Umbilical cord (tissue), 2 donors: Measurements from ENCODE around the gene RBM4. TPM values are rescaled to one million over a fixed set of nuclear protein-coding genes. Genes with fewer than 3 reads are reported as not detected.
"Not testable (repeated sequence)": the region's sequence is repeated elsewhere in the genome, so short reads cannot be mapped to it uniquely, and the experiment has no call there.

Experiments used
- DNase-seq: peaks from one replicate; pipeline ENCODE4 v3.0.0-alpha.2; 2015; ENCODE audit warnings: low spot score
- total RNA-seq: library from RNA; depleted of rRNA; stranded (reverse); fragments of >200 nt; gene quantifications from one replicate; pipeline ENCODE4 v1.2.3, GENCODE V29; 2014; ENCODE audit warnings: low replicate concordance; ENCODE audit not compliant: insufficient read depth

RBM4 gene
- total RNA-seq, 1 donor from 2014 or later = 64.3 TPM

- peak; percentile 100 for DNase-seq
These were observed 21.9 kb upstream of the RBM4 start, which contains the start of gene RBM14 for GRCh38 chr11:66616379-66617154. Gene RBM14, plus strand, starts transcription at chr11:66616630. Its CDS starts 91 bp downstream, at chr11:66616721.

DNA sequence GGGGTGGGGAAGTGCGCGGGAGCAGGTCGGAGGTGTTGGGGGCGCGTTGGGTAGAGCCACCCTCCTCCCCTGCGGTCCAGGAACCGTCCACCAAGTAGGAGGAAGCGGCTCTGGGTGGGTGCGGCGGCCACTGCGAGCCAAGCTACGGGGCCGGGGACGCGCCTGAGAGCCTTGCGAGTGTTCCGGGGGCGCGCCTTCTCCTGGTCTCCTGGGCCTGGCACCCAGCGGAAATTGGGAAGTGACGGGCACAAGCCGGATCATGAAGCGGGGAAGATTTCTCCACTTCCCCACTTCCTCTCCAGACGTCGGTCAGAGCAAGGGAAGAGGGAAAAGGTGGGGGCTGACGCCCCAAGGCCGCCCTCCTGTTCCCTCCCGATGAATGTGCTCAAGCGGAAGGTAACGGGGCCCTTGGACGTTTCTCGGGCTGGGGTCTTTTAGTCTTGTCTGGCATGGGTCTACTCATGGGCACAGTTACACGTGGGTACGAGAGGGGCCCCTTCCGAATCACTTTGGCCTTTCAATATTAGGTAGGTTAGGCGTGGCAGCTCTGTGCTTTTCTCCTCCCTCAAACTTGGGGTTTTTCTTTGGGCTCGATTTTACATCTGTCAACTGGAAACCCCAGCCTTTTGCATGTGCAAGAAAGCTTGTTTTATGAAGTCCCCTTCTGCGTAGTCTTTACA, 21.2 kb upstream of the RBM4 start:
- DNase-seq = no peak

GRCh38 chr11:66619080-66619554, 19.4 kb upstream of the RBM4 start:
- peak; percentile 97 for DNase-seq

DNA sequence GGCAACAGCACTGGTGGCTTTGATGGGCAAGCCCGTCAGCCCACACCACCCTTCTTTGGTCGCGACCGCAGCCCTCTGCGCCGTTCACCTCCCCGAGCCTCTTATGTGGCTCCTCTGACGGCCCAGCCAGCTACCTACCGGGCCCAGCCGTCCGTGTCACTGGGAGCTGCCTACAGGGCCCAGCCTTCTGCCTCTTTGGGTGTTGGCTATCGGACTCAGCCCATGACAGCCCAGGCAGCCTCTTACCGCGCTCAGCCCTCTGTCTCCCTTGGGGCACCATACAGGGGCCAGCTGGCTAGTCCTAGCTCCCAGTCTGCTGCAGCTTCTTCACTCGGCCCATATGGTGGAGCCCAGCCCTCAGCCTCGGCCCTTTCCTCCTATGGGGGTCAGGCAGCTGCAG, 14.1 kb upstream of the RBM4 start:
- DNase-seq = no peak

DNA sequence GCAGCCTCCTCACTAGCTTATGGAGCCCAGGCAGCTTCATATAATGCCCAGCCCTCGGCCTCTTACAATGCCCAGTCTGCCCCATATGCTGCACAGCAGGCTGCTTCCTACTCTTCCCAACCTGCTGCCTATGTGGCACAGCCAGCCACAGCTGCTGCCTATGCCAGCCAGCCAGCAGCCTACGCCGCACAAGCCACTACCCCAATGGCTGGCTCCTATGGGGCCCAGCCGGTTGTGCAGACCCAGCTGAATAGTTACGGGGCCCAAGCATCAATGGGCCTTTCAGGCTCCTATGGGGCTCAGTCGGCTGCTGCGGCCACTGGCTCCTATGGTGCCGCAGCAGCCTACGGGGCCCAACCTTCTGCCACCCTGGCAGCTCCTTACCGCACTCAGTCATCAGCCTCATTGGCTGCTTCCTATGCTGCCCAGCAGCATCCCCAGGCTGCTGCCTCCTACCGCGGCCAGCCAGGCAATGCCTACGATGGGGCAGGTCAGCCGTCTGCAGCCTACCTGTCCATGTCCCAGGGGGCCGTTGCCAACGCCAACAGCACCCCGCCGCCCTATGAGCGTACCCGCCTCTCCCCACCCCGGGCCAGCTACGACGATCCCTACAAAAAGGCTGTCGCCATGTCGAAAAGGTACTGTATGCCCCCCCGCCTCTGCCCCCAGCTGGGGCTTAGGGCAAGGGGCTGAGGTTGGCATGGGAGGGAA, 13.3 kb upstream of the RBM4 start:
- no peak for DNase-seq

- no peak for DNase-seq
These were observed 12.8 kb upstream of the RBM4 start for GRCh38 chr11:66625752-66626149.

DNA sequence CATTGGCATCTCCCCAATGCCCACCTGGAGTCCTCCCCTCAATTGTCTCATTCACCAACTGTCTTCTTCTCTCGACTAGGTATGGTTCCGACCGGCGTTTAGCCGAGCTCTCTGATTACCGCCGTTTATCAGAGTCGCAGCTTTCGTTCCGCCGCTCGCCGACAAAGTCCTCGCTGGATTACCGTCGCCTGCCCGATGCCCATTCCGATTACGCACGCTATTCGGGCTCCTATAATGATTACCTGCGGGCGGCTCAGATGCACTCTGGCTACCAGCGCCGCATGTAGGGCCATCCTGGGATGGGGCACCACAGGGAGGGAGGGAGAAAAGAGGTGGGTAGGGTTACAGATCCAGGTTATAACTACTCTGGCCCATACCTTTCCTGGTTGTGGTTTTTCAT, 12.1 kb upstream of the RBM4 start:
- no peak for DNase-seq

DNA sequence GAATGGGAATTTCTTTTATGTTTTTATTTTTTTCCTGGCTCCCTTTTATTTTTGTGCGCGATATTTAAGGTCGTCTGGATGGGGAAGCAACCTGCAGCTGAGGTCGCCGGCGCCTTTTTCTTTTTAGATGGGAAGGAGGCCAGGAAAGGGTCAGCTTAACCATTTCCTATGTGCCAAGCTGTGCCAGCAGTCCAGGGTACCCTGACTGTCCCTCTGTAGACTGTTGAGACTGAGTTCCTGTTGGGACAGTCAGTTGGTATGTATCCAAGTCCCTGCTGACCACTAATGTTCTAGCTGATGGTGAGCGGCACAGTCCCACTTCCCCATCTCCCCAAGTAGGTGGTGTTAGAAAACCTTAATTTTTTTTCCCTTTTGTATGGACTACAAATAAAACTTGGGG, 11.6 kb upstream of the RBM4 start:
- no peak for DNase-seq

DNA sequence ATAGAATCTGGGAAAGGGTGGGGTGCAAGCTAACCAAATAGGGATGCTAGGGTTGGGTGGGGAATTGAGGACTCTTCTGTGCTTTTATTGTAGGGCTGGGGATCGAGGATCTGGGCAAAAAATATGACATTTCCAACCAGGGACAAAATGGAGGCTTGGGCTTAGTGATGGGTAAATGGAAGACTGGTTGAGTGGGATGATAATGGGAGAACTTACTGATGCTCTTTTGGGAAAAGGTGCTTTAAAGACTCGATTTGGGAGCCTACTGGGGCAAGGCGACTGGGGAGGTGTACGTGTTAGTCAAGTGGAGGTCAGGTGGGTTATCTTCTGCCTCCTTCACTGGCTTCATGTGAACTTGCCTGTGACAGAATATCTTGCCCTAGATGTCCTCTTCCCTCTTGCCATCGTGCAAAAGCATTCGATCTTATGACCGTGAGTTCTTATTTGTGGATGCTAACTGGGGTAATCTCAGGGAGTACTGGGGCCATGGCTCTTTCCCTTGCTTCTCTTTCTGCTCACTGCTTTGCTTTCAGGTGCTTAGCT, 10.4 kb upstream of the RBM4 start:
- no peak for DNase-seq

GRCh38 chr11:66629356-66629755, 9.1 kb upstream of the RBM4 start:
- DNase-seq = no peak

DNA sequence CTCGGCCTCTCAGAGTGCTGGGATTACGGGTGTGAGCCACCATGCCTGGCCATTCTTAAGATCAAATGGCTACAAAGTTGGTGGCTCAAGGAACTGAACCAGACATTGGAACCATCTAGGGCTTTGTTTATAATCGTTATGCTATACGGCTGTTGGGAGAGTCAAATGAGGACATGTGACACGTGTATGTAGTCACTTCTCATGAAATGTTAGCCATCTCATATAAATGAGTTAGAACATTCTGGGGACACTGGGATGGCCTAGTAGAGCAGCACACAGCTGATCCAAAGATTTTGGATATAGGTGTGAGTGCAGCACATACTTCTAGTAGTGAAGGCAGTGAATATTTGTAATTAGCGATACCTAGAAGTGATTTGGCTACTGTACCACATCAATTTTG, 6.6 kb upstream of the RBM4 start:
- no peak for DNase-seq

DNA sequence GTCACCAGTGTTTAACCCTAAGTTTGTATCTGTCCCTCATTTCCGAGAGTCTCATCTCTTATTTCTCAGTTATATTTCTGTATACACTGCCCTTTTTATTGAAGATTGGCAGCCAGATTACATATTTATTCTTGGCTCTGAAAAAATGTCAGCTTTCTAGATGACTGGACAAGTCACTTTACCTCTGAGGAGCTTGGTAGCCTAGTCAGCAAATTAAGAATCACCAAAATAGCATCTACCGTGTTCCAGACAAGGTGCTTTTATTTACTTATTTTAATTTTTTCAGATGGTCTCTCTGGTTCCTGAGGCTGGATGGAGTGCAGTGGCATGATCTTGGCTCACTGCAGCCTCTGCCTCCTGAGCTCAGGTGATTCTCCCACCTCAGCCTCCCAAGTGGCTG, 5.6 kb upstream of the RBM4 start:
- no peak for DNase-seq

DNA sequence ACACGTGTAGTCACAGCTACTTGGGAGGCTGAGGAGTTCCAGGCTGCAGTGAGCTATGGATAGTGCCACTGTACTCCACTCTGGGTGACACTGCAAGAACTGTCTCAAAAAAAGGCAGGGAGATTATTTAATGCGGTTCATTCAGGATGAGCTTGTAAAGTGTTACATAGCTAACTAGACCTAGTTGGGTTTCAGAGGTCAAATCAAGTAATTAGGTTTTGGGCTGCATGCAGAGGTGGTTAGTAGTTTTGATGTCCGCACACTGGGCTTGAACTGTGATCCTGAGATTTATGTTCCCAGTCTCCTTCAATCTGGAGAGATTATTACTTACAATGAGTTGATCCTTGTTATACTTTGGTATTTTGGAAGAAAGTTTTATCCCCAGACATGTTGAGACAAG, 2.1 kb upstream of the RBM4 start:
- no peak for DNase-seq

GRCh38 chr11:66637557-66638176, 836 bp upstream of the RBM4 start:
- DNase-seq = no peak

DNA sequence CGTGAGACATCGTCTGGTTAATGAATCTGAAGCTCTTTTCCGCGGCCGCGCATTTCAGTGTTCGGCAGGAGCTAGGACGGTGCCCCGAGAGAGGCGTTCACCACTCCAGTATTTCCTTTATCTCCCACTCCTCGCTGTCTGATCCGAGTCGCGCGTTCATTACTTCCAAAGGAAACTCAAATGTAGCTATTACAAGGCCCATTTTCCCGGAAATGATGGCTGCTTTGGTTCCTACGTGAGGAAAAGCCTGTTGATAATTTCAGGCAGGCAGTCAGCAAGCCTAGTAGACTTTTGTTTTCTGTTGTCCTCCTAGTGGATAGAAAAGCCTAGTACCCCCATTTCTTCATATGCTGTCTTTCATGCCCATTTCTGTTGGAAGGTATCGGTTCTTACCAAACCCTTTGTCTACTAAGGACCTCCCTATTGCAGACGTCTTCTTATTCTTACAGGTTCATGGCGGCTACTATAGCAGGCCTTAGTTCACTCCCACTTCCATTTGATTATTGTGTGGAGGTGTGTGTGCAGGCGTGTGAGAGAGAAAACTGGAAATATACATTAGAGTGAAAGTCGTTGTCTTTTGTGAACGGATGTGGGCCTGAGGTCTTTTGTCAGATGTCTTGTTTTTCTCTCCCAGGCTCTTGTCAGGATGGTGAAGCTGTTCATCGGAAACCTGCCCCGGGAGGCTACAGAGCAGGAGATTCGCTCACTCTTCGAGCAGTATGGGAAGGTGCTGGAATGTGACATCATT, 737 bp downstream of the RBM4 start:
- DNase-seq = peak; percentile 60

- DNase-seq = not testable (repeated sequence)
These were observed 1.4 kb downstream of the RBM4 start for GRCh38 chr11:66639814-66640340.

DNA sequence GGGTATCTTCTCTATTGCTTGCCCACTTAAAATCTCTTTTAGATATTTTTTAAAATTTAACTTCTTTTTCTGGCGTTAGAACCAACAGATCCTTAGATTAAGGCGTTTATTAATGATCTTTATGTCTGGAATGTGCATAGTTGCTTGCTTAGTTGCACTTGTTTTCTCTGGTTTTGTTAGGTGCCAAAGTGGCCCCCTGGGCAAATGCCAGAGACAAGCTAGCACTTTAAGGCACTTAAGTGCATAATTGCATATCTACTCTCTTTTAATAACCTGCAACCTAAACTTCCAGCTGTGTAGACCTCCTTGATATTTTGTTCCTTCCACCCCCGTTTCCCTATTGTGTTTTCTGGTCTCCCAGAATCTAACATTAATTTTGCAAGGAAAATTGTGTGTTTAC, 3.3 kb downstream of the RBM4 start:
- no peak for DNase-seq

GRCh38 chr11:66643745-66644437, 5.4 kb downstream of the RBM4 start:
- DNase-seq = no peak

GRCh38 chr11:66646828-66647227, 8.3 kb downstream of the RBM4 start:
- no peak for DNase-seq

DNA sequence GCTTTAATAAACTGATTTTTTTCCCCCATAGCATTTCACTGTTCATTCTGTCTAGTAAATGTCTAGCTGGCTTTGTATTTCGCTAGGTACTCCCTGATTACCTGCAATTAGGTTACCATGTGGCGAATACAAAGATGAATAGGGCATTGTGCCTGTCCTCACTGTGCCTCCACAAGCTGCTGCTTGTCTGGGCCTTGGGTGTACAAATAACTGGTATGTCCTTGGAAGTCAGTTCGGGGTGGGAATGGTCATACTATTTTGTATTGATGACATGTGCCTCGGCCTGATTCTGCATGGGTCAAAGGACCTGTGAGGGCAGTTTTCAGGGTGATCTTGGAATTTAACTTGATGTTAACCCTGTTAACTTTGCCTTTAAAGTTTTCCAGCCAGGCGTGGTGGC, 11.4 kb downstream of the RBM4 start:
- no peak for DNase-seq
